GM18951 (cell line): ENCODE data around the gene MXRA5.
"Not testable (repeated sequence)": the region's sequence is repeated elsewhere in the genome, so short reads cannot be mapped to it uniquely, and the experiment has no call there.

ENCODE experiments used
- POLR2A ChIP-seq: IDR thresholded peaks from 4 replicates; pipeline ENCODE4 v1.6.1; 2011; ENCODE audit warnings: mild to moderate bottlenecking; ENCODE audit not compliant: insufficient read length, insufficient read depth; ENCODE audit errors: extremely low read depth
- in situ Hi-C: fragments of 300-500 bp; cut with MboI; formaldehyde crosslinking; loops from one replicate; pipeline ENCODE4 v1.12.0; 2022; ENCODE audit warnings: low sequenced_read_pairs, mixed read lengths, inconsistent platforms; ENCODE audit not compliant: unreplicated experiment

MXRA5 gene, protein sequence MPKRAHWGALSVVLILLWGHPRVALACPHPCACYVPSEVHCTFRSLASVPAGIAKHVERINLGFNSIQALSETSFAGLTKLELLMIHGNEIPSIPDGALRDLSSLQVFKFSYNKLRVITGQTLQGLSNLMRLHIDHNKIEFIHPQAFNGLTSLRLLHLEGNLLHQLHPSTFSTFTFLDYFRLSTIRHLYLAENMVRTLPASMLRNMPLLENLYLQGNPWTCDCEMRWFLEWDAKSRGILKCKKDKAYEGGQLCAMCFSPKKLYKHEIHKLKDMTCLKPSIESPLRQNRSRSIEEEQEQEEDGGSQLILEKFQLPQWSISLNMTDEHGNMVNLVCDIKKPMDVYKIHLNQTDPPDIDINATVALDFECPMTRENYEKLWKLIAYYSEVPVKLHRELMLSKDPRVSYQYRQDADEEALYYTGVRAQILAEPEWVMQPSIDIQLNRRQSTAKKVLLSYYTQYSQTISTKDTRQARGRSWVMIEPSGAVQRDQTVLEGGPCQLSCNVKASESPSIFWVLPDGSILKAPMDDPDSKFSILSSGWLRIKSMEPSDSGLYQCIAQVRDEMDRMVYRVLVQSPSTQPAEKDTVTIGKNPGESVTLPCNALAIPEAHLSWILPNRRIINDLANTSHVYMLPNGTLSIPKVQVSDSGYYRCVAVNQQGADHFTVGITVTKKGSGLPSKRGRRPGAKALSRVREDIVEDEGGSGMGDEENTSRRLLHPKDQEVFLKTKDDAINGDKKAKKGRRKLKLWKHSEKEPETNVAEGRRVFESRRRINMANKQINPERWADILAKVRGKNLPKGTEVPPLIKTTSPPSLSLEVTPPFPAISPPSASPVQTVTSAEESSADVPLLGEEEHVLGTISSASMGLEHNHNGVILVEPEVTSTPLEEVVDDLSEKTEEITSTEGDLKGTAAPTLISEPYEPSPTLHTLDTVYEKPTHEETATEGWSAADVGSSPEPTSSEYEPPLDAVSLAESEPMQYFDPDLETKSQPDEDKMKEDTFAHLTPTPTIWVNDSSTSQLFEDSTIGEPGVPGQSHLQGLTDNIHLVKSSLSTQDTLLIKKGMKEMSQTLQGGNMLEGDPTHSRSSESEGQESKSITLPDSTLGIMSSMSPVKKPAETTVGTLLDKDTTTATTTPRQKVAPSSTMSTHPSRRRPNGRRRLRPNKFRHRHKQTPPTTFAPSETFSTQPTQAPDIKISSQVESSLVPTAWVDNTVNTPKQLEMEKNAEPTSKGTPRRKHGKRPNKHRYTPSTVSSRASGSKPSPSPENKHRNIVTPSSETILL (N-terminal part only)

GRCh38 chrX:3346501-3347259 is at the start of gene MXRA5:
Gene MXRA5 (minus strand): TSS chrX:3346652. CDS start chrX:3343833, 2,819 bp downstream.
- TF ChIP-seq POLR2A, result no peak

GRCh38 chrX:3393581-3394111 is 47.2 kb upstream of the MXRA5 start:
- no peak for TF ChIP-seq POLR2A
- in situ Hi-C loops, result no loop called here

More at GRCh38 chrX:3346501-3347259, at the start of gene MXRA5:
- in situ Hi-C loops, result no loop called here

- in situ Hi-C loops, result no loop called here
- no peak for TF ChIP-seq POLR2A
Measured at GRCh38 chrX:3393178-3393577, 46.7 kb upstream of the MXRA5 start.

GRCh38 chrX:3388457-3388856 is 42.0 kb upstream of the MXRA5 start:
- no peak for TF ChIP-seq POLR2A
- in situ Hi-C loops, result no loop called here

DNA sequence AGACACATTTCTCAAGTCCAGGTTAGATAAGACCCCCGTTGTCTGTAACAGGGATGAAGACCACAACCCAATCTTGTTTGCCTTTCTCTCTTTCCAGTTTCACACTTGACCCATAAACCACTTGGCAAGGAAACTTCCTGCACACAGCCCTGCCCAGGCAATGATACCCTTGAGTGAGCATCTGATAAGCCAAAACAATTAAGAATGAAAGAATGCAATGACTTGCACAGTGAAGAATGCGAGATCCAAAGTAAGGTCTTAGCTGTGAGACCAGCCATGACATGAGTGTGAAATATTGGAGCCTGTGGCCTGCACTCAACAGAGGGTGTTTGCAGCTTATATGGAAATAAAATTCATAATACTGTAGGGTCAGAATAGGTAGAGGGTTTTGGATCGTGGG is 37.9 kb upstream of the MXRA5 start:
- in situ Hi-C loops, result no loop called here
- TF ChIP-seq POLR2A, result no peak

DNA sequence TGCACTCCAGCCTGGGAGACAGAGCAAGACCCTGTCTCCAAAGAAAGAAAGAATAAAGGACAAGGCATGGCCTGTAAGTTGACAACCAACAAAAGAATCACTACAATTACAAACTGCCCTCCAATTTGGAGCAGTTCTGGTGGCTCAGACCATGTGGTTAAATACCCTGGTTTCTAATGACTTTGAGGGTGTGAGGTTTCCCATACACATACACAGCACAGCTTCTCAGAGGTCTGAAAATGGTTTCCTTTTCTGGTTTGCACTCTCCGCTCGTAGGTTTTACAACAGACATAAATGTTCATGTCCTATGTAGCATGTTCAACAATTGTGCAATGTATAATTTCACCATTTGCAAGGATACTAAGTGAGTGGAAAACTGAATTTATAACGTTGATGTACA is 34.2 kb upstream of the MXRA5 start:
- no peak for TF ChIP-seq POLR2A
- in situ Hi-C loops, result no loop called here

DNA sequence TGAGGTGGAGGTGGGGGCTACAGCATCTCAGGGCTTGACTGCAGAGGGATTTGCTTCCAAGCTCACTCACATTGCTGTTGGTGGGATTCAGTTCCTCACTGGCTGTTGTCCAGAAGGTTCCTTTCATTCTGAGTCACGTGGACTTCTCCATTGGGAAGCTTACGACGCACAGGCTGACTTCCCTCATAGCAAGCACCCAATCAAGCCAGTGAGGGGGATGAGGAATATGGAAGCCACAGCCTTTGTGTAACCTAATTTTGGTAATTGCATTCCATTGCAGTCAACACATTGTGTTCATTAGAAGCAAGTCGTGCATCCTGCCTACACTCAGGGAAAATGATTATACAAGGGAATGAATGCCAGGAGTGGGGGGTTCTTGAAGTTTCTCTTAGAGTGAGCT is 32.7 kb upstream of the MXRA5 start:
- no peak for TF ChIP-seq POLR2A
- in situ Hi-C loops, result no loop called here

DNA sequence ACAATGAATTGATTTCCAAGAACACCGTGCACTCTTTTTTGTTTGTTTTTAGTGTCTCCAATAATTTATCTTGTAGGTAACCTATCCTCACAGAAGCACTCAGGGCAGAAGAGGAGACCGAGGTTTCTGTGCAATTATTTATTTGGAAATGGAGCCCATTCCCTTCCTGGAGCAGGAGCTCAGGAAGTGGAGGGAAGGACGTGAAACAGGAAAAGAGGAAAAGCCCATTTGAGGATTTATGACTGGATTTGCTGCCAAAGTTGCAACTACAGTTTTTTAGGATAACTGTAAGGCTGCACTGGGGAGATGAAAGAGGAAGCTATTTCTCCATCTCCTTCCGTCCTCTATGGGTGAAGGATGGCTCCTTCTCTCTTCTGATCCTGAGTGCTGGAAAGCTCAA is 31.7 kb upstream of the MXRA5 start:
- TF ChIP-seq POLR2A, result no peak
- in situ Hi-C loops, result no loop called here

GRCh38 chrX:3377560-3377959 is 31.1 kb upstream of the MXRA5 start:
- TF ChIP-seq POLR2A, result no peak
- in situ Hi-C loops, result no loop called here

DNA sequence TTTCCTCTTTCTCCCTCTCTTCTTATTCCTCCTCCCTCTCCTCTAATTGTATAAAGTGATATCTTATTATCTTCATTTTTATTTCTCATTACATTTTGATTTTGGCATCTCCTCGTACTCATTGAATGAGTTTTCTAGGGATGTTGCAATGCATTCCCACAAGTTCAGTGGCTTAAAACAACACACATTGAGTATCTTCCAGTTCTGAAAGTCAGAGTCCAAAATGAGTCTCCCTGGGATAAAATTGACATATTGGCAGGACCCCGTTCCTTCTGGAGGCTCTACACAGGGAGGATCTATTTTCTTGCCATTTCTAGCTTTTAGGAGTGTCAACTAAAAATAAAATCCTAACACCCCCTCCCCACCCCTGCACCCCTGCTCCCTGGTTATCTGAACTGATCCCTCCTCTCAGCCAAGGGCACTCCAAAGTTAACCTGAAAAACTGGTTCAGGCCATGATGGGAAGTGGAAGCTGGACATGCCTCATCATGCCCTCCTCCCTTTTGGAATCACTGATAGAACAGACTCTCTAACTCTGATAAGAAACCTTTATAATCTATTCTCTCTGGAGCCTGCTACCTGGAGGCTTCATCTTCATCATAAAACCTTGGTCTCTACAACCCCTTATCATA is 29.5 kb upstream of the MXRA5 start:
- in situ Hi-C loops, result not testable (repeated sequence)

DNA sequence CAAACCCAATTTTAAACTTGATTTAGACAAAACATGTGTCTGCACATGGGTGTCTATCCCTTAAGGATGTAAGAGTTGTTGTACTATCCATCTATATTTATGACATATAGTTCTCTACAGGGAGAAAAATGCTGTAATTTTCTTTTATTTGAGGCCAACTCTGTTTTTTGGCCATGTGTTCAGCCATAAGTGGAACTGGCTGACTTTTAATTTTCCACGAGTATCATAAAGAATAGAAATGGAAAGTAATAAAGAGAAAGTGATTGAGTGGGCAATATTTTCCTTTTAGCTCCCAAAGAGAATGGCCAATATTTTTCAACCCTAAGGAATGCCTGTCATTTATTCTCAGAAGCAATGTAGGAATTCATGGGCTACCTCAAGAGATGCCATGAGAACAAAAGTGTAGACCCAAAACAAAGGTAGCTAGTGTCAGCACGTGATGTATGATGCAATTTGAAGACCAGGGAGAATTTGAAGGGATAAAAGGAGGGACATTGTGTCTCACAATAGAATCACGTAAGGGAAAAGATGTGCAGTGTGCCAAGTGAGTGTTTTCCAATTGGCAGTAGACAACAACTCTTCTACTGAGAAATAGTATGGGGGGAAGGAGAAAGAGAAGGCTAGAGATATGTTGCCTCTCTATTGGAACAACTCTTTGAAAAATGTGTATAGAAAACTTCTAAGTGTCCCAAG is 27.8 kb upstream of the MXRA5 start:
- in situ Hi-C loops, result no loop called here

More for the DNA sequence above, 27.8 kb upstream of the MXRA5 start:
- TF ChIP-seq POLR2A, result no peak
